ENCODE measurements around the gene KCTD16. TPM values are rescaled to one million over a fixed set of nuclear protein-coding genes. Genes with fewer than 3 reads are reported as not detected.

The KCTD16 gene
- total and polyA plus RNA-seq, 2 experiments from 2014 or later, result 0.02 to 0.76 TPM

DNA sequence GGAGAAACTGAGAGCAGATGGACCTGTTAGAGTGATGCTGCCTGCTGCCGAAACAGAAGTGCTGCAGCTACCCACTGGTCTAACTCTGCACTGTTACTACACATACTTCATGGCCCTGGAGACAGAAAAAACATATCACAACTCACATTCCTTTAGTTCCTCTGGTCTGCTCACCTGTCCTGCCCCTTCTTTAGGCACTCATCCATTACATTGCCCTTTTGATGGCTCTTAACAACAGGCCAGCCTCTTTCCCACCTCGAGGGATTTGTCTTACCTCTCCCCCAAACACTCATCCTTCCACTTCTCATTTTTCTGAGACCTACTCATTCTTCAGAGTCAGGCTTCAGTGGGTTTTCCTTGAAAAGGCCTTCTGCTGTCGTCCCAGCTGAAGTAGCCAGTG lies 49.2 kb downstream of the KCTD16 start:
- no peak overlapping the region for H3K27ac Mint-ChIP-seq
- no peak for ATAC-seq
- no peaks in the 10 kb centered on the region for H3K9me2 ChIP-seq (ENCODE audit: insufficient read depth)
- no peaks in the 10 kb centered on the region for H3K4me1 Mint-ChIP-seq
- no peaks in the 10 kb centered on the region for H3K27me3 ChIP-seq (ENCODE audit: insufficient read depth)
- H3K4me2 ChIP-seq, result no peak overlapping the region
- H3K4me3 ChIP-seq, result no peak overlapping the region
- no peaks in the 10 kb centered on the region for H3K27me3 Mint-ChIP-seq (ENCODE audit: insufficient read depth, low read depth, poor library complexity)
- H3K79me2 ChIP-seq (replicated peaks; ENCODE audit: insufficient read depth), result no peaks in the 10 kb centered on the region
- no peaks in the 10 kb centered on the region for H4K20me1 ChIP-seq (replicated peaks; ENCODE audit: insufficient read depth)
- no peak for DNase-seq (ENCODE audit: low spot score)
- H3K4me3 Mint-ChIP-seq, result no peak overlapping the region
- no peaks in the 10 kb centered on the region; the same call in 2 of the 3 replicates for H3K9me3 Mint-ChIP-seq
- no peak overlapping the region for H3K27ac ChIP-seq (ENCODE audit: low read depth)
- no peaks in the 10 kb centered on the region for H3K36me3 ChIP-seq (ENCODE audit: insufficient read depth)
- TF ChIP-seq JUNB (IDR thresholded peaks at IDR 0.05; ENCODE audit: unreplicated experiment) (no peak), POLR2AphosphoS5 (IDR thresholded peaks at IDR 0.05; ENCODE audit: low read depth) (no peak), NANOG (IDR thresholded peaks at IDR 0.05; ENCODE audit: borderline replicate concordance) (no peak), CREB1 (CRISPR knock-in tag; IDR thresholded peaks at IDR 0.05; ENCODE audit: low read depth) (no peak), STAT1 (IDR thresholded peaks at IDR 0.05; ENCODE audit: unreplicated experiment) (no peak), EZH2 (IDR thresholded peaks at IDR 0.05; ENCODE audit: low read depth, unreplicated experiment) (no peak), ZNF114 (CRISPR knock-in tag; IDR thresholded peaks at IDR 0.05) (no peak), EZH2phosphoT487 (IDR thresholded peaks at IDR 0.05; ENCODE audit: unreplicated experiment) (no peak), ZNF331 (CRISPR knock-in tag; IDR thresholded peaks at IDR 0.05; ENCODE audit: low read depth) (no peak)
- TF ChIP-seq, protein P1, sequence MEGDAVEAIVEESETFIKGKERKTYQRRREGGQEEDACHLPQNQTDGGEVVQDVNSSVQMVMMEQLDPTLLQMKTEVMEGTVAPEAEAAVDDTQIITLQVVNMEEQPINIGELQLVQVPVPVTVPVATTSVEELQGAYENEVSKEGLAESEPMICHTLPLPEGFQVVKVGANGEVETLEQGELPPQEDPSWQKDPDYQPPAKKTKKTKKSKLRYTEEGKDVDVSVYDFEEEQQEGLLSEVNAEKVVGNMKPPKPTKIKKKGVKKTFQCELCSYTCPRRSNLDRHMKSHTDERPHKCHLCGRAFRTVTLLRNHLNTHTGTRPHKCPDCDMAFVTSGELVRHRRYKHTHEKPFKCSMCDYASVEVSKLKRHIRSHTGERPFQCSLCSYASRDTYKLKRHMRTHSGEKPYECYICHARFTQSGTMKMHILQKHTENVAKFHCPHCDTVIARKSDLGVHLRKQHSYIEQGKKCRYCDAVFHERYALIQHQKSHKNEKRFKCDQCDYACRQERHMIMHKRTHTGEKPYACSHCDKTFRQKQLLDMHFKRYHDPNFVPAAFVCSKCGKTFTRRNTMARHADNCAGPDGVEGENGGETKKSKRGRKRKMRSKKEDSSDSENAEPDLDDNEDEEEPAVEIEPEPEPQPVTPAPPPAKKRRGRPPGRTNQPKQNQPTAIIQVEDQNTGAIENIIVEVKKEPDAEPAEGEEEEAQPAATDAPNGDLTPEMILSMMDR (conservative IDR thresholded peaks at IDR 0.05; ENCODE audit: low read depth in 2 of 2), result no peak
- TF ChIP-seq, protein P2, sequence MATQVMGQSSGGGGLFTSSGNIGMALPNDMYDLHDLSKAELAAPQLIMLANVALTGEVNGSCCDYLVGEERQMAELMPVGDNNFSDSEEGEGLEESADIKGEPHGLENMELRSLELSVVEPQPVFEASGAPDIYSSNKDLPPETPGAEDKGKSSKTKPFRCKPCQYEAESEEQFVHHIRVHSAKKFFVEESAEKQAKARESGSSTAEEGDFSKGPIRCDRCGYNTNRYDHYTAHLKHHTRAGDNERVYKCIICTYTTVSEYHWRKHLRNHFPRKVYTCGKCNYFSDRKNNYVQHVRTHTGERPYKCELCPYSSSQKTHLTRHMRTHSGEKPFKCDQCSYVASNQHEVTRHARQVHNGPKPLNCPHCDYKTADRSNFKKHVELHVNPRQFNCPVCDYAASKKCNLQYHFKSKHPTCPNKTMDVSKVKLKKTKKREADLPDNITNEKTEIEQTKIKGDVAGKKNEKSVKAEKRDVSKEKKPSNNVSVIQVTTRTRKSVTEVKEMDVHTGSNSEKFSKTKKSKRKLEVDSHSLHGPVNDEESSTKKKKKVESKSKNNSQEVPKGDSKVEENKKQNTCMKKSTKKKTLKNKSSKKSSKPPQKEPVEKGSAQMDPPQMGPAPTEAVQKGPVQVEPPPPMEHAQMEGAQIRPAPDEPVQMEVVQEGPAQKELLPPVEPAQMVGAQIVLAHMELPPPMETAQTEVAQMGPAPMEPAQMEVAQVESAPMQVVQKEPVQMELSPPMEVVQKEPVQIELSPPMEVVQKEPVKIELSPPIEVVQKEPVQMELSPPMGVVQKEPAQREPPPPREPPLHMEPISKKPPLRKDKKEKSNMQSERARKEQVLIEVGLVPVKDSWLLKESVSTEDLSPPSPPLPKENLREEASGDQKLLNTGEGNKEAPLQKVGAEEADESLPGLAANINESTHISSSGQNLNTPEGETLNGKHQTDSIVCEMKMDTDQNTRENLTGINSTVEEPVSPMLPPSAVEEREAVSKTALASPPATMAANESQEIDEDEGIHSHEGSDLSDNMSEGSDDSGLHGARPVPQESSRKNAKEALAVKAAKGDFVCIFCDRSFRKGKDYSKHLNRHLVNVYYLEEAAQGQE (IDR thresholded peaks at IDR 0.05; ENCODE audit: unreplicated experiment), result no peak
- TF ChIP-seq, protein P3, sequence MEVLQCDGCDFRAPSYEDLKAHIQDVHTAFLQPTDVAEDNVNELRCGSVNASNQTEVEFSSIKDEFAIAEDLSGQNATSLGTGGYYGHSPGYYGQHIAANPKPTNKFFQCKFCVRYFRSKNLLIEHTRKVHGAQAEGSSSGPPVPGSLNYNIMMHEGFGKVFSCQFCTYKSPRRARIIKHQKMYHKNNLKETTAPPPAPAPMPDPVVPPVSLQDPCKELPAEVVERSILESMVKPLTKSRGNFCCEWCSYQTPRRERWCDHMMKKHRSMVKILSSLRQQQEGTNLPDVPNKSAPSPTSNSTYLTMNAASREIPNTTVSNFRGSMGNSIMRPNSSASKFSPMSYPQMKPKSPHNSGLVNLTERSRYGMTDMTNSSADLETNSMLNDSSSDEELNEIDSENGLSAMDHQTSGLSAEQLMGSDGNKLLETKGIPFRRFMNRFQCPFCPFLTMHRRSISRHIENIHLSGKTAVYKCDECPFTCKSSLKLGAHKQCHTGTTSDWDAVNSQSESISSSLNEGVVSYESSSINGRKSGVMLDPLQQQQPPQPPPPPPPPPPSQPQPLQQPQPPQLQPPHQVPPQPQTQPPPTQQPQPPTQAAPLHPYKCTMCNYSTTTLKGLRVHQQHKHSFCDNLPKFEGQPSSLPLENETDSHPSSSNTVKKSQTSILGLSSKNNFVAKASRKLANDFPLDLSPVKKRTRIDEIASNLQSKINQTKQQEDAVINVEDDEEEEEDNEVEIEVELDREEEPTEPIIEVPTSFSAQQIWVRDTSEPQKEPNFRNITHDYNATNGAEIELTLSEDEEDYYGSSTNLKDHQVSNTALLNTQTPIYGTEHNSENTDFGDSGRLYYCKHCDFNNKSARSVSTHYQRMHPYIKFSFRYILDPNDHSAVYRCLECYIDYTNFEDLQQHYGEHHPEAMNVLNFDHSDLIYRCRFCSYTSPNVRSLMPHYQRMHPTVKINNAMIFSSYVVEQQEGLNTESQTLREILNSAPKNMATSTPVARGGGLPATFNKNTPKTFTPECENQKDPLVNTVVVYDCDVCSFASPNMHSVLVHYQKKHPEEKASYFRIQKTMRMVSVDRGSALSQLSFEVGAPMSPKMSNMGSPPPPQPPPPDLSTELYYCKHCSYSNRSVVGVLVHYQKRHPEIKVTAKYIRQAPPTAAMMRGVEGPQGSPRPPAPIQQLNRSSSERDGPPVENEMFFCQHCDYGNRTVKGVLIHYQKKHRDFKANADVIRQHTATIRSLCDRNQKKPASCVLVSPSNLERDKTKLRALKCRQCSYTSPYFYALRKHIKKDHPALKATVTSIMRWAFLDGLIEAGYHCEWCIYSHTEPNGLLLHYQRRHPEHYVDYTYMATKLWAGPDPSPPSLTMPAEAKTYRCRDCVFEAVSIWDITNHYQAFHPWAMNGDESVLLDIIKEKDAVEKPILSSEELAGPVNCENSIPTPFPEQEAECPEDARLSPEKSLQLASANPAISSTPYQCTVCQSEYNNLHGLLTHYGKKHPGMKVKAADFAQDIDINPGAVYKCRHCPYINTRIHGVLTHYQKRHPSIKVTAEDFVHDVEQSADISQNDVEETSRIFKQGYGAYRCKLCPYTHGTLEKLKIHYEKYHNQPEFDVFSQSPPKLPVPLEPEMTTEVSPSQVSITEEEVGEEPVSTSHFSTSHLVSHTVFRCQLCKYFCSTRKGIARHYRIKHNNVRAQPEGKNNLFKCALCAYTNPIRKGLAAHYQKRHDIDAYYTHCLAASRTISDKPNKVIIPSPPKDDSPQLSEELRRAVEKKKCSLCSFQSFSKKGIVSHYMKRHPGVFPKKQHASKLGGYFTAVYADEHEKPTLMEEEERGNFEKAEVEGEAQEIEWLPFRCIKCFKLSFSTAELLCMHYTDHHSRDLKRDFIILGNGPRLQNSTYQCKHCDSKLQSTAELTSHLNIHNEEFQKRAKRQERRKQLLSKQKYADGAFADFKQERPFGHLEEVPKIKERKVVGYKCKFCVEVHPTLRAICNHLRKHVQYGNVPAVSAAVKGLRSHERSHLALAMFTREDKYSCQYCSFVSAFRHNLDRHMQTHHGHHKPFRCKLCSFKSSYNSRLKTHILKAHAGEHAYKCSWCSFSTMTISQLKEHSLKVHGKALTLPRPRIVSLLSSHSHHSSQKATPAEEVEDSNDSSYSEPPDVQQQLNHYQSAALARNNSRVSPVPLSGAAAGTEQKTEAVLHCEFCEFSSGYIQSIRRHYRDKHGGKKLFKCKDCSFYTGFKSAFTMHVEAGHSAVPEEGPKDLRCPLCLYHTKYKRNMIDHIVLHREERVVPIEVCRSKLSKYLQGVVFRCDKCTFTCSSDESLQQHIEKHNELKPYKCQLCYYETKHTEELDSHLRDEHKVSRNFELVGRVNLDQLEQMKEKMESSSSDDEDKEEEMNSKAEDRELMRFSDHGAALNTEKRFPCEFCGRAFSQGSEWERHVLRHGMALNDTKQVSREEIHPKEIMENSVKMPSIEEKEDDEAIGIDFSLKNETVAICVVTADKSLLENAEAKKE (CRISPR knock-in tag; IDR thresholded peaks at IDR 0.05), result no peak
- TF ChIP-seq, protein P4, sequence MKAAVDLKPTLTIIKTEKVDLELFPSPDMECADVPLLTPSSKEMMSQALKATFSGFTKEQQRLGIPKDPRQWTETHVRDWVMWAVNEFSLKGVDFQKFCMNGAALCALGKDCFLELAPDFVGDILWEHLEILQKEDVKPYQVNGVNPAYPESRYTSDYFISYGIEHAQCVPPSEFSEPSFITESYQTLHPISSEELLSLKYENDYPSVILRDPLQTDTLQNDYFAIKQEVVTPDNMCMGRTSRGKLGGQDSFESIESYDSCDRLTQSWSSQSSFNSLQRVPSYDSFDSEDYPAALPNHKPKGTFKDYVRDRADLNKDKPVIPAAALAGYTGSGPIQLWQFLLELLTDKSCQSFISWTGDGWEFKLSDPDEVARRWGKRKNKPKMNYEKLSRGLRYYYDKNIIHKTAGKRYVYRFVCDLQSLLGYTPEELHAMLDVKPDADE (IDR thresholded peaks at IDR 0.05), result no peak
- H3K4me1 ChIP-seq (ENCODE audit: insufficient read depth), result no peaks in the 10 kb centered on the region
- H3K36me3 Mint-ChIP-seq (ENCODE audit: low read depth), result no peaks in the 10 kb centered on the region
- no peaks in the 10 kb centered on the region for H3F3A ChIP-seq (replicated peaks; ENCODE audit: low read depth)
- H2AFZ ChIP-seq, result no peak overlapping the region
